IPS-18a (cell line): ENCODE data around the gene DLX6.

Experiments
- H3K27ac ChIP-seq: one replicate; pipeline ENCODE4 v1.5.1; 2013; ENCODE audit warnings: low read length
- H3K27me3 ChIP-seq: one replicate; pipeline ENCODE4 v1.6.1; 2013; ENCODE audit warnings: mild to moderate bottlenecking, low read length; ENCODE audit not compliant: control insufficient read depth, insufficient read depth
- H3K36me3 ChIP-seq: one replicate; pipeline ENCODE4 v1.6.1; 2013; ENCODE audit warnings: low read depth, low read length; ENCODE audit not compliant: control insufficient read depth
- H3K4me1 ChIP-seq: one replicate; pipeline ENCODE4 v1.6.1; 2013; ENCODE audit warnings: low read depth, low read length; ENCODE audit not compliant: control insufficient read depth
- H3K4me3 ChIP-seq: one replicate; pipeline ENCODE4 v1.5.1; 2013; ENCODE audit warnings: low read length
- H3K9ac ChIP-seq: one replicate; pipeline ENCODE4 v1.6.1; 2013; ENCODE audit warnings: mild to moderate bottlenecking, low read length, moderate library complexity
- H3K9me3 ChIP-seq: one replicate; pipeline ENCODE4 v1.6.1; 2013; ENCODE audit warnings: low read depth, low read length; ENCODE audit not compliant: control insufficient read depth

The DLX6 gene

DNA sequence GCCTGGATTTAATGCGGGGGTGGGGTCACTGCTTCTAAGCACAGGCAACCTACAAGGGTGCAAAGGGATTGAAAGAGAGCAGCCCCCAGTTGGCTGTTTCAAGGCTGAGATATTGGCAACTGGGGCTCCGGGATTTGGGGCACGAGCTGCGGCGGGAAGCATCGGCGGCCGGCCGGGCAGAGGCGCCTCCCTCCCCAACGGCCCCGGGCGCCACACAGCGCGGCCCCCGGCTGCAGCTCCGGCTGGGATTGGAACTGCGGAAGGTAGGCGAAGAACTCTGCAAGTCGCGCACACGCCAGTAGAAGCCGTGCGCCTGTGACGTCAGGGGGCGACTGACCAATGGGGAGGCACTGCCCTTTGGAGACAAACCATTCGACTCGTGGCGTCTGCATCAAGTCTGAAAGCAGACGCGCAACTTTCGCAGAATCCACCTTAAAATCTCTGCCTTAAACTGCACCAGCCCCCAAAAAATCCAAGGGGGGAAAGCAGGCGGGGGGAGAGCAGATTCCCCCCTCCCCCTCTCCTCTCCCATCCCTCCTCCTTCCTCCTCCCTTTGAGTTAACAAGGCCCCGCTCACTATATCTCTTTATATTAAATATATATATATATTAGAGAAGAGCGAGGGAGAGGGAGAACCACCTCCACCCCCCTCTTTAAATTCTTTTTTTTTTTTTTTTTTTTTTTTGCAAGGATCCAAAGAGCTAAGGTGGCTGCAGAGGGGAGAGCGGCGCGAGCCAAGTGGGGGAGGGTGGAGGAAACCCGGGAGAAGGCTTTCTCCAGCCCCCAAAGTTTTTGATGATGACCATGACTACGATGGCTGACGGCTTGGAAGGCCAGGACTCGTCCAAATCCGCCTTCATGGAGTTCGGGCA is at the start of gene DLX6:
TSS of gene DLX6 (plus strand) at position 371 of the 872 bp plus-strand sequence. CDS start at position 796, 425 bp downstream.
- no peaks in the 10 kb centered on the region for H3K36me3 ChIP-seq
- H3K4me3 ChIP-seq, result peak within 1 kb of the TSS; percentile 47
- peaks cover 5% of the 10 kb centered on the region for H3K9me3 ChIP-seq
- no peak within 1 kb of the TSS for H3K9ac ChIP-seq
- peaks cover 30% of the 10 kb centered on the region for H3K4me1 ChIP-seq
- no peak within 1 kb of the TSS for H3K27ac ChIP-seq
- peaks cover 95% of the 10 kb centered on the region for H3K27me3 ChIP-seq

- H3K27me3 ChIP-seq, result no peaks in the 10 kb centered on the region
- no peaks in the 10 kb centered on the region for H3K36me3 ChIP-seq
Observed at GRCh38 chr7:96959135-96959534, 46.2 kb upstream of the DLX6 start.

GRCh38 chr7:96962221-96962885 is 43.0 kb upstream of the DLX6 start:
- no peaks in the 10 kb centered on the region for H3K9me3 ChIP-seq
- H3K4me1 ChIP-seq, result no peaks in the 10 kb centered on the region
- no peak overlapping the region for H3K9ac ChIP-seq
- H3K27ac ChIP-seq, result no peak overlapping the region
- no peak overlapping the region for H3K4me3 ChIP-seq
- H3K36me3 ChIP-seq, result no peaks in the 10 kb centered on the region
- H3K27me3 ChIP-seq, result no peaks in the 10 kb centered on the region

More at GRCh38 chr7:96959135-96959534, 46.2 kb upstream of the DLX6 start:
- Histone ChIP-seq H3K9me3 (no peaks in the 10 kb centered on the region), H3K27ac (no peak overlapping the region), H3K4me3 (no peak overlapping the region), H3K4me1 (no peaks in the 10 kb centered on the region), H3K9ac (no peak overlapping the region)

DNA sequence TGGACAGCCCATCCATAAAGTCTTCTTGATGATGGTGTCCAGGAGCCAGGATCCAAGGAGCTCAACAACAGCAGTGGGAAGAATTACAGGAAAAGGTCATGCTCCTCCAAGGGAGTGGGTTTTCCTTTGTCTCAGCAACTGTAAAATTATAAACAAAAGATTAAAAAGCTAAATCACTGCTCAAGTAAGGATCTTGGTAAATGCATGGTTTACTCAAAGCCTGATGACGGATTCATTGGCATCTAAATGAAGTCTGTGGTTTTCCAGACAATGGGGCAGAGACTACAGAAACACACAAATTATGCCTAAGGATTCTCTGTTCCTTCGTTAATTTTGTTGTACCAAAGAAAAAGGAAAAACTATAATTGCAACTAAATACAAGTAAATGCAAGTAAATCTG is 36.4 kb upstream of the DLX6 start:
- Histone ChIP-seq H3K4me1 (no peaks in the 10 kb centered on the region), H3K9ac (no peak overlapping the region), H3K27me3 (no peaks in the 10 kb centered on the region), H3K4me3 (no peak overlapping the region), H3K36me3 (no peaks in the 10 kb centered on the region), H3K9me3 (no peaks in the 10 kb centered on the region), H3K27ac (no peak overlapping the region)

- Histone ChIP-seq H3K27ac (no peak overlapping the region), H3K4me3 (no peak overlapping the region), H3K9me3 (no peaks in the 10 kb centered on the region), H3K9ac (no peak overlapping the region), H3K27me3 (no peaks in the 10 kb centered on the region), H3K36me3 (no peaks in the 10 kb centered on the region), H3K4me1 (no peaks in the 10 kb centered on the region)
Observed at GRCh38 chr7:96970739-96971138, 34.6 kb upstream of the DLX6 start.

- Histone ChIP-seq H3K36me3 (no peaks in the 10 kb centered on the region), H3K4me3 (no peak overlapping the region), H3K9me3 (no peaks in the 10 kb centered on the region), H3K27me3 (no peaks in the 10 kb centered on the region), H3K27ac (no peak overlapping the region), H3K9ac (no peak overlapping the region), H3K4me1 (no peaks in the 10 kb centered on the region)
Observed at GRCh38 chr7:96973986-96974385, 31.4 kb upstream of the DLX6 start.

- no peaks in the 10 kb centered on the region for H3K27me3 ChIP-seq
- no peaks in the 10 kb centered on the region for H3K4me1 ChIP-seq
- no peak overlapping the region for H3K9ac ChIP-seq
- H3K36me3 ChIP-seq, result no peaks in the 10 kb centered on the region
- H3K27ac ChIP-seq, result no peak overlapping the region
- no peaks in the 10 kb centered on the region for H3K9me3 ChIP-seq
- no peak overlapping the region for H3K4me3 ChIP-seq
Observed at GRCh38 chr7:96976106-96976505, 29.2 kb upstream of the DLX6 start.

DNA sequence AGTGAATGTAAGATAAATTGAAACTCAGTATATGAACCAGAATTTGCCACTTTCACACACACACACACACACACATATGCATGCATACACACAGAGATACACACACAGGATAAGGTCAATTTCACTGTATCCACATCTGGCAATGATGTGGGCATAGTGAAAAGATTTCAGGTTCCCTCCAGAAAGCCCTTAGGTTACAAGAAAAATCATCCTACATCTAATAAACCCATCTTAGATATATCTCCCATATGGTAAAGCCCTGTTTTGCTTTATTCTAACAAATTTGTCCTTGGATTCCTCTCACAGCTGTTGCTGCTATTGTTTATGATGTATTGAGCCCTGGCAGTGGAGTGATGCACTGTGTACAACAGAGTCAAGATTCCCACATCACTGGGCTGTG is 27.9 kb upstream of the DLX6 start:
- H3K9me3 ChIP-seq, result no peaks in the 10 kb centered on the region
- H3K9ac ChIP-seq, result no peak overlapping the region
- H3K4me3 ChIP-seq, result no peak overlapping the region
- H3K36me3 ChIP-seq, result no peaks in the 10 kb centered on the region
- H3K27ac ChIP-seq, result no peak overlapping the region
- H3K4me1 ChIP-seq, result no peaks in the 10 kb centered on the region
- no peaks in the 10 kb centered on the region for H3K27me3 ChIP-seq

- Histone ChIP-seq H3K4me3 (no peak overlapping the region), H3K4me1 (no peaks in the 10 kb centered on the region), H3K27me3 (no peaks in the 10 kb centered on the region), H3K27ac (no peak overlapping the region), H3K36me3 (no peaks in the 10 kb centered on the region), H3K9ac (no peak overlapping the region), H3K9me3 (no peaks in the 10 kb centered on the region)
Observed at GRCh38 chr7:96979551-96980276, 25.6 kb upstream of the DLX6 start.

GRCh38 chr7:96982586-96982985 is 22.8 kb upstream of the DLX6 start:
- H3K36me3 ChIP-seq, result no peaks in the 10 kb centered on the region
- H3K9ac ChIP-seq, result no peak overlapping the region
- no peak overlapping the region for H3K4me3 ChIP-seq
- H3K9me3 ChIP-seq, result no peaks in the 10 kb centered on the region
- H3K27me3 ChIP-seq, result peaks cover 27% of the 10 kb centered on the region
- H3K27ac ChIP-seq, result no peak overlapping the region
- no peaks in the 10 kb centered on the region for H3K4me1 ChIP-seq

GRCh38 chr7:96985992-96986391 is 19.4 kb upstream of the DLX6 start:
- H3K9me3 ChIP-seq, result no peaks in the 10 kb centered on the region
- no peaks in the 10 kb centered on the region for H3K36me3 ChIP-seq
- H3K9ac ChIP-seq, result no peak overlapping the region
- no peak overlapping the region for H3K4me3 ChIP-seq
- no peak overlapping the region for H3K27ac ChIP-seq
- peaks cover 61% of the 10 kb centered on the region for H3K27me3 ChIP-seq
- peaks cover 6% of the 10 kb centered on the region for H3K4me1 ChIP-seq
